LNCaP clone FGC (cell line): ENCODE results near the gene TENM3.

Experiments used
- DNase-seq: peaks from one replicate; pipeline ENCODE4 v3.0.0-alpha.2; 2011; ENCODE audit warnings: low read depth
- H3K4me3 ChIP-seq: 2 replicates; pipeline ENCODE4 v1.5.1; 2011; ENCODE audit warnings: mild to moderate bottlenecking, low read depth, low read length, control low read depth
- TF ChIP-seq, protein P1 (sequence below): IDR thresholded peaks from 2 replicates; pipeline ENCODE4 v1.5.1; 2012; ENCODE audit warnings: mild to moderate bottlenecking; ENCODE audit not compliant: control insufficient read depth, insufficient read depth; ENCODE audit errors: extremely low read depth

Gene TENM3

DNA sequence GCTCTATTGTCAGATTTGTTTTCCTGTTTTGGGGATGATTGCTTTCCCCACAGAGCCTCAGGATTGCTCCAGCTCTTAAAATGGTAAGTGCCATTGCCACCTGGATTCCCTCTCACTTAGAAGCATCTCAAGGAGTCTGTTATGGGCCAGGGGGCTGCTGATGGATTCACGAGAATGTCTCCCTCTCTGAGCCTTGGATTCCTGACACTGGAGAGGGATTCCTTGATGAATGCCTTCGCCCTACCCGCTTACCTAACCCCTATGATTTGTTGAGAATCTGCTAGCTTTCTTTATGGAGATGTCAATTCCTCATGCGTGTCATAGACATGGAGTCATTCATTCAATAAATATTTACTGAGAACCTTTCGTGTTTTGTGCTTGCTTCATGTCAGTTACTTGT lies 36.9 kb upstream of the TENM3 start:
- H3K4me3 ChIP-seq = no peak overlapping the region
- TF ChIP-seq, protein P1, sequence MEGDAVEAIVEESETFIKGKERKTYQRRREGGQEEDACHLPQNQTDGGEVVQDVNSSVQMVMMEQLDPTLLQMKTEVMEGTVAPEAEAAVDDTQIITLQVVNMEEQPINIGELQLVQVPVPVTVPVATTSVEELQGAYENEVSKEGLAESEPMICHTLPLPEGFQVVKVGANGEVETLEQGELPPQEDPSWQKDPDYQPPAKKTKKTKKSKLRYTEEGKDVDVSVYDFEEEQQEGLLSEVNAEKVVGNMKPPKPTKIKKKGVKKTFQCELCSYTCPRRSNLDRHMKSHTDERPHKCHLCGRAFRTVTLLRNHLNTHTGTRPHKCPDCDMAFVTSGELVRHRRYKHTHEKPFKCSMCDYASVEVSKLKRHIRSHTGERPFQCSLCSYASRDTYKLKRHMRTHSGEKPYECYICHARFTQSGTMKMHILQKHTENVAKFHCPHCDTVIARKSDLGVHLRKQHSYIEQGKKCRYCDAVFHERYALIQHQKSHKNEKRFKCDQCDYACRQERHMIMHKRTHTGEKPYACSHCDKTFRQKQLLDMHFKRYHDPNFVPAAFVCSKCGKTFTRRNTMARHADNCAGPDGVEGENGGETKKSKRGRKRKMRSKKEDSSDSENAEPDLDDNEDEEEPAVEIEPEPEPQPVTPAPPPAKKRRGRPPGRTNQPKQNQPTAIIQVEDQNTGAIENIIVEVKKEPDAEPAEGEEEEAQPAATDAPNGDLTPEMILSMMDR = no peak
- DNase-seq = no peak

DNA sequence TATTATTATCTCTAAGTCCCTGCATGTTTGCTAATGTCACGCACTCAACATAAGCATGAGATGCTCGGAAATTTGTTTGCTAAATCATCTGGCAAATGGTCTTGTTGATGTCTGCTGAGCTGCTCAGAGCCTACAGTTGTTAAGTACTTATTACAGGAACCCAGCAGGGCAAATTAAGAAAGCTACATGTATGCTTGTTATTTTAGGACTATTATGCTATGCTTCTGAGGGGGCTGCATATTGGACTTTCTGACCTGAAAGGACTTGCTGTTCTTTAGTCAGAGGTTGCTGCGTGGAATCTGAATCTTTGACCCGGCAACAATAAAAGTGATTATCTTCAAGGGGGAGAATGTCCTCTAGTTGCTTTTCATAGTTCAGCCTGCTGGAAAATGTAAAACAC lies 36.3 kb upstream of the TENM3 start:
- no peak overlapping the region for H3K4me3 ChIP-seq
- no peak for DNase-seq
- TF ChIP-seq, protein P1 = no peak

DNA sequence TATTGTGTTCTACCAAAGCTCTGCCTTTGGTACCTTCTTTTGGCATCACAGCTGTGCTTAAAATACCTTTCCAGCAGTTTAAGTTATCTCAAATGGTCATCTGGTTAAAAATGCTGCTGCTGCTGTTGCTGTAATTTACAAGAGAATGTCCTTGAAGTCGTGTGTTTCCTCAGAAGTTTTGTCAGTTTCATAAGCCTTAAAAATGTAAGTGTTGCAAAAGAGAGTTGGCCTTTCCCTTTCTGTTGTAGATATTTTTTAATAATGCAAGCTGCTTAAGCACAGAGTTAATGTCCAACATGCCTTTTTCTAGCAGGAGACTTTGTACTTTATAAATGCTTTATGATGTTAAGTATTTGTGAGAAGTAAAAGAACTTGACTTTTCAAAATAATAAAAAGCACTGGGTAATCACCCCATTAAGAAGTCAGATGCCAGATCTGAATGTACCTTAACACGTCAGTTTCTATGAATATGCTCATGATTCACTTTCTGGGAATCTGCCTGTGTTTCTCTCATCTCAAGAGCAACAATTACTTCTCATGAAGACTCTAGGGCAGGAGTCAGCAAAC lies 35.3 kb upstream of the TENM3 start:
- no peak overlapping the region for H3K4me3 ChIP-seq
- TF ChIP-seq, protein P1 = no peak
- DNase-seq = no peak

DNA sequence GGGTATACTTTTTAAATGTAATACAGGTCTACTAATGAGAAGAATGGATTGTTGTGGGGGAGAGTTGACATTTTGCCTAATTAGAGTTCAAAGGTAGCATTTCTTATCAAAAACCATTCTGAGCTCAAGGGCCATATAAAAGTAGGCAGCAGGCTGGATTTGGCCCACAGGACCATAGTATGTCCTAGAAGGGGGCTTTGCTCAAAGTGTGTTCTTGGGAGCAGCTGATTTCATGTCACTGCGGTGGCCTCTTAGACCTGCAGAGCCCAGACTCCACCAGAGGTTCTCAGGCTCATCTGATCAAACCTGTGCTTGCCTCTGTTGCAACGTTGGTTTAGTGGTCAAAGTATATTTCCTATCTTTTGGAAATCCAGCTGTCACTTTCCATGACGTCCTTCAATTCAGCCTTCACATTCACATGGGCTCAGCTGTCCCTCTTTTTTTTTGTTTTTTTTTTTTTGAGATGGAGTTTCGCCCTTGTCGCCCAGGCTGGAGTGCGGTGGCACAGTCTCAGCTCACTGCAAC lies 34.6 kb upstream of the TENM3 start:
- no peak for DNase-seq
- TF ChIP-seq, protein P1 = no peak
- H3K4me3 ChIP-seq = no peak overlapping the region

DNA sequence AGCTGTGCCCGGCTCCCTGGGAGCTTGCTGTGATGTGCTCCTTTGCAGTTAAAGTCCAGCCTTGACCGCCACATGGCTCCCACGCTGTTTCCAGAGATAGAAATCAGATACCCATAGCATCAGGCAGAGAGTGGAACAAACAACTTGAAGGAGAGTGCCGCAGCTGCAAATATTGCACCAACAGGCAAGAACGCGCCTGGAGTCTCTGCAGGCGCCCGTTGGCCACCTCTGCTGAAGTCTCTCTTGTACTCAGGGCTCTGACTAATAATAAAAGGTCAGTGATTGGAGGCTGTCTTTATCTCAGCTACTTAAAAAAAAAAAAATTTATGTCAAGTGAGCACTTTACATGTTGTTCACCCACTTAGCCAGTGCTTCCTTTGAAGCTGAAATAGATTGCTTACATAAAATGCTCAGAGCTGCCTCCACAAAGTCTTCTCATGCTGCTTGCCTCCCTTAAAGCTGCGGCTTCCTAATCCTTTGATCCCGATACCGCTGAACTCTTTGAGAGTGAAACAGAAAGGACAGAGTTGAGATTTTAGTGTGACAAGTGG lies 30.9 kb upstream of the TENM3 start:
- H3K4me3 ChIP-seq = no peak overlapping the region
- TF ChIP-seq, protein P1 = no peak
- no peak for DNase-seq

DNA sequence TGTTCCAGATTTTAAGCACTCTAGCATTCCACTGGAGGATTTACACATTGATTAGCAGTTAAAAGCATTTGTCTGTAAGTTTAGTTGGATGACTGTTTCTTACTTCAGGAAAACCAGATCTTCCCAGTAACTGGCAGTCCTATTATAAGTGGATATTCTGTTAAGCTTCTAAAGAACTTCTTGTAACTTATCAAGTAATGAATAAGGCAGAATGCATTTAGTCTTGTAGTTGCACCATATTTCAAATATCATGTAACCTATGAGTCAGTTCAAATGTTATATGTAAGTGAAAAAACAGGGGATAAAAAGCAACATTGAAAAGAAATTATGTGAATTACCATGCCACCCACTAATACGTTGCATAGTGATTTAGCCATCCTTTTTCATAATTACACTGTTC lies 30.2 kb upstream of the TENM3 start:
- TF ChIP-seq, protein P1 = no peak
- no peak overlapping the region for H3K4me3 ChIP-seq
- no peak for DNase-seq

DNA sequence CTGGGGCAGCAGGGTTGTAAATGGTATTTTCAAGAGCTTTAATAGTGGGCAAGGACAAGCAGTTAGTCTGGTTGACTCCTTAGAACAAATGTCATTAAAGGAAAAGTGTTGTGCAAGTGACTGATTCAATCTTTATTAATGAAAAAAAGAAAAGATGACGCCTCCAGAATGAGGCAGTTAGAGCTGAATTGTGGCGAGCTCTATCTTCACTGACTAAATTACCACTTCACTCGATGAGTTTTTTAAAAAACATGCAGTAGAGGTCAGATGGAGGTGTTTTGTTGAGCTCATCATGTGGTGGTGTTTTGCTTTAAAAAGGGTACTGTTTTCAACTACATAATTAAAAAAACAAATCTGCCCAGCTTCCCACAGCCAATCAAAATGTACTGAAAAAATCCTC lies 28.1 kb upstream of the TENM3 start:
- TF ChIP-seq, protein P1 = no peak
- H3K4me3 ChIP-seq = no peak overlapping the region
- no peak for DNase-seq
